Ascending aorta (tissue), 2 donors: ENCODE measurements around the gene PHF2. TPM values are rescaled to one million over a fixed set of nuclear protein-coding genes. Genes with fewer than 3 reads are reported as not detected.
A peak's percentile ranks its signal among the peaks of the same experiment; 100 is the strongest.

Experiments used
- DNase-seq, 2 donors: peaks; one replicate each; pipeline ENCODE4 v3.0.0-alpha.2; 2019; ENCODE audit warnings: low spot score in 2 of 2
- H3K27ac ChIP-seq, 2 donors: fragments of 200-600 bp; sonication (generic); one replicate each; pipeline ENCODE4 v1.5.1; 2016 to 2017; ENCODE audit warnings: mild to moderate bottlenecking in 1 of 2
- H3K27me3 ChIP-seq: fragments of 200-600 bp; sonication (generic); one replicate; pipeline ENCODE4 v1.5.1; 2017
- H3K36me3 ChIP-seq, 2 donors: fragments of 200-600 bp; sonication (generic); one replicate each; pipeline ENCODE4 v1.5.1; 2016
- H3K4me1 ChIP-seq, 2 donors: fragments of 200-600 bp; sonication (generic); one replicate each; pipeline ENCODE4 v1.5.1; 2016 to 2017; ENCODE audit warnings: mild to moderate bottlenecking in 1 of 2
- H3K4me3 ChIP-seq, 2 donors: fragments of 200-600 bp; sonication (generic); one replicate each; pipeline ENCODE4 v1.5.1; 2016 to 2017; ENCODE audit warnings: mild to moderate bottlenecking in 1 of 2
- H3K9me3 ChIP-seq, 2 donors: fragments of 200-600 bp; sonication (generic); one replicate each; pipeline ENCODE4 v1.5.1; 2016
- CTCF ChIP-seq, 3 experiments: fragments of 200-600 bp in 2 of 3; fragments of 450-650 bp in 1 of 3; sonication (generic) in 2 of 3; IDR thresholded peaks; one replicate each; pipeline ENCODE4 v1.5.1; 2016 to 2019; ENCODE audit warnings: antibody characterized with exemption in 3 of 3, mild to moderate bottlenecking in 1 of 3, moderate library complexity in 1 of 3
- intact Hi-C: fragments of 100-400 bp; cut with DNase I; formaldehyde crosslinking; loops from one replicate; pipeline ENCODE4 v1.15.1; 2023
- total RNA-seq: library from RNA; depleted of rRNA; stranded (reverse); fragments of >200 nt; gene quantifications from one replicate; pipeline ENCODE4 v1.1.0, GENCODE V29; 2016

Gene PHF2
- total RNA-seq, 1 donor from 2014 or later = 45.1 TPM

GRCh38 chr9:93697352-93698139 is 121.2 kb downstream of the PHF2 start:
- Histone ChIP-seq H3K9me3 (peaks cover 0 to 9% of the 10 kb centered on the region in 2 donors), H3K36me3 (no peaks in the 10 kb centered on the region), H3K27ac (no peak overlapping the region), H3K4me1 (no peaks in the 10 kb centered on the region), H3K4me3 (no peak overlapping the region), H3K27me3 (no peaks in the 10 kb centered on the region)
- intact Hi-C loops = no loop called here
- DNase-seq = peak in 1 of 2 donors; percentile 41
- no peak for TF ChIP-seq CTCF (IDR thresholded peaks at IDR 0.05)

- peaks cover 0 to 9% of the 10 kb centered on the region in 2 donors for H3K9me3 ChIP-seq
- H3K27me3 ChIP-seq = no peaks in the 10 kb centered on the region
- peak in 1 of 2 donors; percentile 33 for DNase-seq
- intact Hi-C loops = no loop called here
- no peak overlapping the region for H3K27ac ChIP-seq
- H3K36me3 ChIP-seq = no peaks in the 10 kb centered on the region
- no peak overlapping the region for H3K4me3 ChIP-seq
- H3K4me1 ChIP-seq = no peaks in the 10 kb centered on the region
- no peak for TF ChIP-seq CTCF (IDR thresholded peaks at IDR 0.05)
Observed at GRCh38 chr9:93698140-93698908, 121.9 kb downstream of the PHF2 start.

- intact Hi-C loops = no loop called here
- DNase-seq = peak in 1 of 2 donors; percentile 34
Observed at GRCh38 chr9:93699650-93700049, 123.3 kb downstream of the PHF2 start.

GRCh38 chr9:93701494-93702218 is 125.3 kb downstream of the PHF2 start:
- no peak for TF ChIP-seq CTCF (IDR thresholded peaks at IDR 0.05)
- DNase-seq = peak in 1 of 2 donors; percentile 44
- Histone ChIP-seq H3K27me3 (no peaks in the 10 kb centered on the region), H3K4me3 (no peak overlapping the region), H3K4me1 (no peaks in the 10 kb centered on the region), H3K36me3 (no peaks in the 10 kb centered on the region), H3K9me3 (peaks cover 0 to 12% of the 10 kb centered on the region in 2 donors), H3K27ac (no peak overlapping the region)
- intact Hi-C loops = no loop called here

More at GRCh38 chr9:93699650-93700049, 123.3 kb downstream of the PHF2 start:
- H3K36me3 ChIP-seq = no peaks in the 10 kb centered on the region
- H3K27ac ChIP-seq = no peak overlapping the region
- H3K27me3 ChIP-seq = no peaks in the 10 kb centered on the region
- TF ChIP-seq CTCF (IDR thresholded peaks at IDR 0.05) = no peak
- no peak overlapping the region for H3K4me3 ChIP-seq
- no peaks in the 10 kb centered on the region for H3K4me1 ChIP-seq
- peaks cover 0 to 9% of the 10 kb centered on the region in 2 donors for H3K9me3 ChIP-seq

GRCh38 chr9:93702261-93702660 is 125.9 kb downstream of the PHF2 start:
- H3K4me1 ChIP-seq = no peaks in the 10 kb centered on the region
- no peak overlapping the region for H3K27ac ChIP-seq
- DNase-seq = peak in 1 of 2 donors; percentile 18

More at GRCh38 chr9:93702261-93702660, 125.9 kb downstream of the PHF2 start:
- Histone ChIP-seq H3K27me3 (no peaks in the 10 kb centered on the region), H3K9me3 (peaks cover 0 to 12% of the 10 kb centered on the region in 2 donors), H3K36me3 (no peaks in the 10 kb centered on the region), H3K4me3 (no peak overlapping the region)
- no peak for TF ChIP-seq CTCF (IDR thresholded peaks at IDR 0.05)
- intact Hi-C loops = no loop called here
